SK-N-MC (cell line): Measurements from ENCODE around the gene PDCL3.

Experiments used
- EZH2 ChIP-seq: fragments of 200-600 bp; sonication (generic); IDR thresholded peaks from one replicate; pipeline ENCODE4 v1.6.1; 2017; ENCODE audit warnings: antibody characterized with exemption
- FOXP2 ChIP-seq: optimal IDR thresholded peaks from 2 replicates; pipeline ENCODE3; 2011; ENCODE audit warnings: mild to moderate bottlenecking, moderate library complexity; ENCODE audit not compliant: insufficient read depth; ENCODE audit errors: extremely low read length, control extremely low read depth
- POLR2AphosphoS5 ChIP-seq: IDR thresholded peaks from 2 replicates; pipeline ENCODE4 v1.6.1; 2012; ENCODE audit warnings: mild to moderate bottlenecking, low read depth, low read length, borderline replicate concordance

DNA sequence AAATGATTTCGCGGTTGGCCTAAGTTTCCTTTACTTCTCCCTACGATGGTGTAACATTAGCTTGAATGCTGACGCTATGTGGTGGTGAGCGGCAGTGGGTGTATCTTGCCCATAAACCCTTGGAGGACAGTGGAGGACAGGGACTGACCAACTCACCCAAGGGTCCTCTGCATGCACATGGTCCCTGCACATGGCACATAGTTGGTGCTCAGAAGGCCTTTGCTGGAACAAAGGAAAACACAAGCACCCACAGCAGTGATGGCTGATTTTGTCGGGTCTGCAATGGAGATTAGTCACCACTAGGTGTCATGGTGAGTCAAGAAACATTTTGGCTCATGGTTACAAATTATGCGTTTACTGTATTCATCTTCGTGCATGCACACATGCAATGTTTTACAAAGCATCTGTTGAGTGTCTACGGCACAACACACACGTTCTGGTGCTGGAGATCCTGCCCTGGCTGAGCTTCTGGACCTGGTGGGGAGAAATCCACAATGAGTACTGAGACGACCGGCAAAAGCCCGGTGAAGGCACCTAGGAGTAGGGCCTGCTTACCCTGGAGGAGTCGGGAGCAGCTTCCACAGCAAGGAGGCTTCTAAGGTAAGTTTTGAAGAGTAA is 44.0 kb downstream of the PDCL3 start:
- TF ChIP-seq EZH2: no peak
- no peak for TF ChIP-seq POLR2AphosphoS5
- no peak for TF ChIP-seq FOXP2
